HUES64 (cell line): Measurements from ENCODE around the gene MTTP.

ENCODE experiments used
- H3K27ac ChIP-seq: 2 replicates; pipeline ENCODE4 v1.7.0; 2013; ENCODE audit warnings: low read depth, low read length, inconsistent platforms
- H3K27me3 ChIP-seq: 2 replicates; pipeline ENCODE4 v1.6.1; 2013; ENCODE audit warnings: mild to moderate bottlenecking, low read length; ENCODE audit not compliant: insufficient read depth
- H3K36me3 ChIP-seq: 2 replicates; pipeline ENCODE4 v1.6.1; 2013; ENCODE audit warnings: mild to moderate bottlenecking, low read length; ENCODE audit not compliant: insufficient read depth
- H3K4me1 ChIP-seq: 2 replicates; pipeline ENCODE4 v1.6.1; 2013; ENCODE audit warnings: mild to moderate bottlenecking, low read length, moderate library complexity; ENCODE audit not compliant: insufficient read depth
- H3K4me3 ChIP-seq: 2 replicates; pipeline ENCODE4 v1.5.1; 2013; ENCODE audit warnings: mild to moderate bottlenecking, low read length, moderate library complexity
- H3K9ac ChIP-seq: 2 replicates; pipeline ENCODE4 v1.6.1; 2013; ENCODE audit warnings: mild to moderate bottlenecking, low read depth, low read length
- H3K9me3 ChIP-seq: 2 replicates; pipeline ENCODE4 v1.6.1; 2013; ENCODE audit warnings: low read depth, low read length; ENCODE audit not compliant: insufficient read depth
- WGBS: fragments of 150-250, 120-280 bp; methylation state at CpG from one replicate; pipeline ENCODE4 v1.1.7; 2013; ENCODE audit warnings: missing lambda C conversion rate; 5-methylcytosine and 5-hydroxymethylcytosine counted together

MTTP gene

DNA sequence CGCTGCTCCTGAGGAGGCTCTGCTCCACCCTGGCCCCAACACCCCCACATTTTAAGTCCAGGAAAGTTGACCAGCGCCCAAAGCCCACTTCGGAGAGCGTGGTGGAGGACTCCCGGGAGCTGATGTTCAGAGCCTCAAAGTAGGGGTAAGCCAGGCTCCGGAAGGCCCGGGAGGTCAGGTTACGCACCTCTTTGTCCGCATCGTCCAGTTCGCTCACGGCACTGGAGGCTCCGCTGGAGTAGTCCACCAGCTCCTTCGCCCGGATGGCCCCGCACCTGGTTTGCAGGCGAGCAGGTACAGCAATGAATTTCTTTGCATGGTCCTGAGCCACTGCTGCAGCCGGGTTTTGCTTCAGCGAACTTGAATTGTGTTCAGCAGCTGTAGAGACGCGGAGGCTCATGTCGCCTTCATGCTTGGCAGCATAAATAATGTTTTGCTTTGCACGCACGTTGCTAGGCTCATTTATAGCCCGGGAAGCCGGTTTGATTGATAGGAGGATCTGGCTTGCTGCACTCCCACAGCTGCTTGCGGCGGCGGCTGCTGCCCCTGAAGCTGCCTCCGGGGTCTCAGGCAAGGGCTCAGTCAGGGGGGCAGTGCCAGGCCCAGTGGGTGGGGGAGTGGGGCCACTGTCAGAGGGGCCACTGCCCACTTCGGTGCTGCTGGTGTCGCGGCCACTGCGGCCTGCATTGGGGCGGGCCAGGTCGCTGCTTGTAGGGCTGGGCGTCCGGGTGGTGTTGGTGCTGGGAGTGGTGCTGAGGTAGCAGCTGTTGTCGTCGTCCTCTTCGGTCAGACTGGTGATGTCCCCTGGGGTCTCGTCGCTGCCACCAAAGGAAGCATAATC, 78.2 kb downstream of the MTTP start:
- Histone ChIP-seq H3K27ac (no peak overlapping the region), H3K4me1 (no peaks in the 10 kb centered on the region)
- 96% methylated on average over 43 of the region's 43 CpGs for WGBS

DNA sequence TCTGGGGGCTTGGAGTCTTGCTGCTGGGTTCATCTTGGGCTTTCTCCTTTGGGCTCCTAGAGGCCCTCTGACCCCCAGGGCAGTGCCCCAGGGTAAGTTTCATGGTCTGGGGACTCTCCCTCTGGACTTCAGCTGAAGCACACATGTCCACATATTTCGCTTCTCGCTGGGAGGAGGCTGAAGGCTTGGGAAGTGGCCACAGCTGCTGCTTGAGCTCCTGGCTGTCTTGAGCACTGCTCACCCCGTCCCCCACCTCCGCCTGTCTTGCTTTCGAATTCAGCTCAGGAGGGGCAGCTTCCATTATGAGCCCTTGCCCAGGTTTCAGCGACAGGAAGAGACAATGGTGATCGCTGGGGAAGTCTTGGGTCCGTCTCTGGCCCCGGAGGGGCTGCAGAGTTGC, 79.3 kb downstream of the MTTP start:
- WGBS: 98% methylated on average over 9 of the region's 9 CpGs
- Histone ChIP-seq H3K4me3 (no peak overlapping the region), H3K27me3 (no peaks in the 10 kb centered on the region), H3K27ac (no peak overlapping the region), H3K4me1 (no peaks in the 10 kb centered on the region), H3K9ac (no peak overlapping the region), H3K36me3 (no peaks in the 10 kb centered on the region), H3K9me3 (no peaks in the 10 kb centered on the region)

More for the DNA sequence above, 78.2 kb downstream of the MTTP start:
- Histone ChIP-seq H3K27me3 (no peaks in the 10 kb centered on the region; the same call in 1 of the 2 replicates), H3K9ac (no peak overlapping the region), H3K36me3 (no peaks in the 10 kb centered on the region), H3K9me3 (no peaks in the 10 kb centered on the region), H3K4me3 (no peak overlapping the region)

DNA sequence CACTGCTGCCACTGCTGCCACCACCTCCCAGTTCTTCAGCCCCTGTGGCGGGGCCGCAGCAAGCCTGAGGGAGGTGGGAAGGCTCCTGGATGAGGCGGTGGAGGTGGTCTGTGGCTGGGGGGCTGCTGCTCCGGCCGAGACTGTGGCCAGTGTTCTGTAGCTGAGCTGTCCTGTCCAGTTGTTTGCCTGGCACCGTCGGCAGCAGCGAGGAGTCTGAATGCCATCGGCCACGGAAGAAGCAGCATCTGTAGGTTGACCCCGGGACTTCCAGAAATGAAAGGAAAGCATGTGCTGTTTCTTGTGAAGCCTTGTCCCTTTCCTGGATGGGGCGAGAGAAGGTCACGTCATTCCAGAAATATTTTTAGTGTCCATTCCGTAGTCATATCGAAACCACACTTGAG, 79.7 kb downstream of the MTTP start:
- Histone ChIP-seq H3K27me3 (no peaks in the 10 kb centered on the region), H3K4me3 (no peak overlapping the region), H3K9ac (no peak overlapping the region), H3K27ac (no peak overlapping the region), H3K4me1 (no peaks in the 10 kb centered on the region), H3K36me3 (no peaks in the 10 kb centered on the region), H3K9me3 (no peaks in the 10 kb centered on the region)
- 94% methylated on average over 14 of the region's 15 CpGs for WGBS

DNA sequence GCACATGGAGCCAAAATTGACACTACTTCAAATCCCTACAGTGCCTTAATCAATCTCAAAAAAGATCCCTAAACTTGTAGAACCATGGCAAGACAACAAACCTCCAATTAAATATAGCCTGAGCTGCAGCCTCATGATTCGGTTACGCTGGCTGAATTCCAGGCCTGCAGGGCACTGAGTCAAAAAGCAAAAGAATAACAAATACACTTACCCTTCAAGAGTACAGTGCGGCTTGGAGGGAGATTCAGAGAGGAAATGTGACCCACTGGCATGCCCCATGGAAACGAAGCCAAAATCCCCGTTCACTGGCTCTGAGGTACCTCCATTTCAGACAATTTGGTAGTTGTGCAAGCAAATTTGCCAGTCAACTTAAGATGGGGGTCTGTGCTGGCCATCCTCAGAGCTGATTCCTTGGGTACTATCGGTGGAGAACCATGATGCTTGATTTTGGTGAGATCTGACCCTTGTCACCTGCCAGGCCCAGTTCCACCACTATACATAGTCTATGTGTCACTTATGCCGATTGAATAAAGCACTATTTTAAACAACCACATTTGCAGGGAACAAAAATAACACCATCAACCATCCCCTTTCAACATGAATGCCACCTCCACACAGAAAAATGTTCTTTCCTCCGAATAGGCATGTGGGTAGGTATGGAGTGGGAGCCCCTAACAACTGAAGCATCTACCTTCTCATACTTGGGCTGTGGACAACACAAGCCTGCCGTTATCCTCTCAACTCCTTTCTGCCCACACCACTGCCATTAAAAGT, 80.9 kb downstream of the MTTP start:
- WGBS: 97% methylated on average over 8 of the region's 9 CpGs
- no peak overlapping the region for H3K27ac ChIP-seq

DNA sequence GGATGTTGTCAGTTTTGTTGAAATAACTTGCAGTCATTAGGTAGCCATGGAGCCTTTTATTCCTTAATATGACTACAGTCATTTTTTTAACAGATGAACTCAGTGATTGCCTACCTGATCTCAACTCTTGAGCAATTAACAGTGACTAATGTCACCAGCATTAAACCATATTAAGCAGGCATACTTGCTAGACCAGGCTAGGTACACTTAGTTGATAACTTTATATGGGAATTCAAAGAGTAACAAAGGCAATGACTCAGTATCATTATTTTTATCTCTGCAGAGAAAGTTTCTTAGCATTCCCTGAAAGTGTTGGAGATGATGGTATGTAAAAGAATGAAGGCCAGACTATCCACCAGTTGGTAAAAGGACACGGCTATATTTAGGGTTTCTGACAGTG, 83.2 kb downstream of the MTTP start, which contains the start of gene C4orf54:
C4orf54 (minus strand) TSS at position 31 of the 400 bp plus-strand sequence. CDS start 3,180 bp downstream, outside the sequence.
- H3K27me3 ChIP-seq: no peaks in the 10 kb centered on the region
- no peaks in the 10 kb centered on the region for H3K9me3 ChIP-seq
- H3K4me1 ChIP-seq: no peaks in the 10 kb centered on the region
- H3K27ac ChIP-seq: no peak within 1 kb of the TSS
- H3K4me3 ChIP-seq: no peak within 1 kb of the TSS
- no peaks in the 10 kb centered on the region for H3K36me3 ChIP-seq
- no peak within 1 kb of the TSS for H3K9ac ChIP-seq
- 80% methylated on average over 1 of the region's 1 CpG for WGBS

More for the DNA sequence above, 80.9 kb downstream of the MTTP start:
- Histone ChIP-seq H3K36me3 (no peaks in the 10 kb centered on the region), H3K4me1 (no peaks in the 10 kb centered on the region), H3K9ac (no peak overlapping the region), H3K4me3 (no peak overlapping the region), H3K27me3 (no peaks in the 10 kb centered on the region), H3K9me3 (no peaks in the 10 kb centered on the region)

DNA sequence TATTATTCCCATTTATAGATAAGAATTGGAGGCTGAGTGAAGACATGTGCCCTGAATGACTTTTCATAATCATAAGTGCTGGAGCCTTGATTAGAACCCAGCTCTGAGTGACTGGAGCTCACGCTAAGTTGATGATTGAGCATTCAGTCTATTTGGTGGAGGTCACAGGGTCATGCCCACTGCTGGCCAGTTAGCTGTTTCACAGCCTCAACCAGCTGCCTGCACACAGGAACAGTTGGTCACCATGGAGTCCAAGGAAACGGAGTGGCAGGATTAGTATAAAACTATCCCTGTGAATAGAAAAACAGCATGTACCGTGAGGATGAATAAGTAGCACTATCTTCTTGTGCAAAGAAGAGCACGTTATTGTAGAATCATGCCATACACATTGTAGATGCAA, 84.0 kb downstream of the MTTP start:
- Histone ChIP-seq H3K9me3 (no peaks in the 10 kb centered on the region), H3K9ac (no peak overlapping the region), H3K36me3 (no peaks in the 10 kb centered on the region), H3K4me1 (no peaks in the 10 kb centered on the region), H3K4me3 (no peak overlapping the region), H3K27ac (no peak overlapping the region), H3K27me3 (no peaks in the 10 kb centered on the region)
- WGBS: 92% methylated on average over 4 of the region's 4 CpGs

DNA sequence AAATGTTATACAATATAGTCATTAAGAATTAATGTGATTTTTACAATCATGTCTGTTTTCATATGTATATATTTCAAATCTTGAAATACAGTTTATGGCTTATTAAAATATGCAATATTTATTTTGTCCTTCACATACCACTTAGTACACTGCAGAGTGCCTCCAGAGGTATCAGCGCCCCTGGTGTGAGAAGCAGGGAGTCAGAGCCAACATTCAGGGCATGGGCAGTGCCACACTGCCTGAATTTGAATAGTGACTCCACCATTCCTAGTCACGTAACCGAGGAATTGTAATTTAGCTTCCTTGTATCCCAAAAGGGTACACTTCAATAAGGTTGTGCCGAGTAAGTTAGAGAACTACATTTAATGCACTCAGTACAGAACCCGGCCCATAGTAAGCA, 87.3 kb downstream of the MTTP start:
- 94% methylated on average over 4 of the region's 5 CpGs for WGBS
- Histone ChIP-seq H3K9me3 (no peaks in the 10 kb centered on the region), H3K9ac (no peak overlapping the region), H3K27ac (no peak overlapping the region), H3K27me3 (no peaks in the 10 kb centered on the region), H3K36me3 (no peaks in the 10 kb centered on the region), H3K4me3 (no peak overlapping the region), H3K4me1 (no peaks in the 10 kb centered on the region)

DNA sequence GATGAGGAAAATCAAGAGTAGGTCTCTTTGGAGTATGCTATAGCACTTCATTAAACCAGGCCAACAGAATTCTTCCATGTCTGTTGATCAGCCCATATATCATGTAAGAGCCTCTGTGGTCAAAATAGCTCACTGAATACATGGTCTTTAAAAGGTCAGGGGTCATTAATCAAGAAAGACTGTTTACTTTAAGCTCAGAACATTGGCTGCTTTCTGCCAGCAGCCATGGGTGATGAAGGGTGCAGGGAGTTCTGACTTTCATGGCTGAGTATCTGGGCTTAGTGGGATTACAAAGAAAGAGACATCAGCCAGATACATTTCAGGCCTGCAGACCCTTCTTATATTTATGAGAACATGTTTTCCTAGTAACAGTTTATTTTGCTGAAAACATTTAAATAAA, 90.1 kb downstream of the MTTP start:
- Histone ChIP-seq H3K4me1 (no peaks in the 10 kb centered on the region), H3K9ac (no peak overlapping the region), H3K27ac (no peak overlapping the region), H3K27me3 (no peaks in the 10 kb centered on the region), H3K4me3 (no peak overlapping the region), H3K9me3 (no peaks in the 10 kb centered on the region), H3K36me3 (no peaks in the 10 kb centered on the region)

DNA sequence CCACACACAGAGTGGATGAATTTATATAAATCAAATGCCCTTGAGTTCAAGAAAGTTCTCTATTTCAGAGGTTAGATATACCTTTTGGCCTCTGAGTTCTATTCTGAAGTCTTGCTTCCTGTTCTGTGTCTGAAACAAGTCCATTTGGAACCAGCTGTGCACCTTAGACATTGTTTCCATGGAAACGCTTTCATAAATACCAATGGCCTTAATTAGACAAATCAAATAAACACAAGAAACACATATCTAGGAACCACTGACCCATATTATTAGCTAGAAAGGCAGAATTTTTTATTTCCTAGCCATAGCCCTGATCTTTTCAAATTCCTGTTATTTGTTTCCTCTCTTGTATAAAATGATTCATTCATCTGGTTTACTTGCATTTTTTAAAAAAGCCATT, 91.4 kb downstream of the MTTP start:
- WGBS: 93% methylated on average over 1 of the region's 1 CpG
- Histone ChIP-seq H3K4me3 (no peak overlapping the region), H3K9me3 (no peaks in the 10 kb centered on the region), H3K27me3 (no peaks in the 10 kb centered on the region), H3K36me3 (no peaks in the 10 kb centered on the region), H3K27ac (no peak overlapping the region), H3K9ac (no peak overlapping the region), H3K4me1 (no peaks in the 10 kb centered on the region)

DNA sequence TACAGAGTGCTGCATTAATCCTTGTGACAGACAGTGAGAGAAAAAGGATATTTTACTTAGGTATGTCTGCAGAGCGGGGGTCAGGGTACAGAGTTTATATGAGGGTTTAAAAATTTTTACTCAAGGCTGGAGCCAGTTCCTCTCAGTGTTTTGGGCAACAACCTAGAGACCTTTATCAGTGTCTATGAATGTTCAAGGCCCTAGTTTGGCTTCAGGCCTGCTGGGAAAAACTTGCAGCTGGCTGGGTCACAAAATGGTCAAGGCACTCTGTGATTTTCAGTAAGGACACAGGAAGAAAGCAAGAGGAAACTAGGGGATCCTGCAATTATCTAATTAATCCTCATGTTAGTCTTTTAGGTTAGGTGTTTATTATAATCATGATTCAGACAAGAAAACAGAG, 93.8 kb downstream of the MTTP start:
- H3K4me3 ChIP-seq: no peak overlapping the region
- 91% methylated on average over 1 of the region's 1 CpG for WGBS
- H3K9ac ChIP-seq: no peak overlapping the region

DNA sequence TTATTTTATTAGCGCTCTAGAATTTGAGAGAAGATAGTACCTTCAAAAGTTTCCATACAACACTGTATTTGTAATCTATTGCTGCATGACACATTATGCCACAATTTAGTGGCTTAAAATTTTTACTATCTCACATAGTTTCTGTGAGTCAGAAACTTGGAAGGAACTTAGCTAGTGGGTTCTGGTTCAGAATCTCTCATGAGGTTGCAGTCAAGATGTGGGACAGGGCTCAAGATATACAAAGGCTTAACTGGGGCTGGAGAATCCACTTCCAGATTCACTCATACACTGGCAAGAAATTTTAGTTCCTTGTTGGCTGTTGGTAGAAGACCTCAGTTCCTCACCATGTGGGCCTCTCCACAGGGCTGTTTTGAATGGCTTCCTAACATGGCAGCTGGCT, 94.5 kb downstream of the MTTP start:
- 86% methylated on average over 1 of the region's 1 CpG for WGBS
- no peaks in the 10 kb centered on the region for H3K27me3 ChIP-seq
- H3K4me3 ChIP-seq: no peak overlapping the region
- peaks cover 18% of the 10 kb centered on the region for H3K9me3 ChIP-seq
- no peak overlapping the region for H3K9ac ChIP-seq
- no peak overlapping the region for H3K27ac ChIP-seq
- H3K36me3 ChIP-seq: no peaks in the 10 kb centered on the region
- no peaks in the 10 kb centered on the region for H3K4me1 ChIP-seq

More for the DNA sequence above, 93.8 kb downstream of the MTTP start:
- H3K9me3 ChIP-seq: peaks cover 17% of the 10 kb centered on the region
- no peaks in the 10 kb centered on the region for H3K27me3 ChIP-seq
- no peaks in the 10 kb centered on the region for H3K4me1 ChIP-seq
- no peak overlapping the region for H3K27ac ChIP-seq
- no peaks in the 10 kb centered on the region for H3K36me3 ChIP-seq
